T47D (cell line): Measurements from ENCODE around the gene CUBN.

Experiments
- DNase-seq, 2 experiments: peaks; one replicate each; pipeline versions ENCODE4 v3.0.0 to v3.0.0-alpha.2; 2011 to 2012; ENCODE audit warnings: low read depth in 1 of 2, low spot score in 1 of 2
- JUND ChIP-seq: IDR thresholded peaks from 2 replicates; pipeline ENCODE4 v1.6.1; 2012; ENCODE audit warnings: low read depth
- in situ Hi-C: cut with HindIII; loops from 2 replicates; pipeline ENCODE4 v1.10.0; 2016; ENCODE audit warnings: low sequenced_read_pairs, low pct_unique_long_range_greater_than_20kb

CUBN gene

DNA sequence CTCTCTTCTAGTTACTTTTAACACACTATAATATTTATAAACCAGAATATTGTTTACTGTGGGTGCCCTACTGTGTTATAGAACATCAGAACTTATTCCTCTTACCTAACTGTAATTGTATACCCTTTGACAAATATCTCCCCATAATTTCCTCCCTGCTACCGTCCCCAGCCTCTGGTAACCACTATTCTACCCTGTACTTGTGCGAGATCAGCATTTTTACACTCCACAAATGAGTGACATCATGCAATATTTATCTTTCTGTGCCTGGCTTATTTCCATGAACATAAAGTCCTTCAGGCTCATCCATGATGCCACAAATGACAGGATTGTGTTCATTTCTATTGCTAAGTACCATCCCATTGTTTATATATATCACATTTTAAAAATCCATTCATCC, 172.6 kb downstream of the CUBN start:
- no peak for TF ChIP-seq JUND
- in situ Hi-C loops: no loop called here
- DNase-seq: no peak

DNA sequence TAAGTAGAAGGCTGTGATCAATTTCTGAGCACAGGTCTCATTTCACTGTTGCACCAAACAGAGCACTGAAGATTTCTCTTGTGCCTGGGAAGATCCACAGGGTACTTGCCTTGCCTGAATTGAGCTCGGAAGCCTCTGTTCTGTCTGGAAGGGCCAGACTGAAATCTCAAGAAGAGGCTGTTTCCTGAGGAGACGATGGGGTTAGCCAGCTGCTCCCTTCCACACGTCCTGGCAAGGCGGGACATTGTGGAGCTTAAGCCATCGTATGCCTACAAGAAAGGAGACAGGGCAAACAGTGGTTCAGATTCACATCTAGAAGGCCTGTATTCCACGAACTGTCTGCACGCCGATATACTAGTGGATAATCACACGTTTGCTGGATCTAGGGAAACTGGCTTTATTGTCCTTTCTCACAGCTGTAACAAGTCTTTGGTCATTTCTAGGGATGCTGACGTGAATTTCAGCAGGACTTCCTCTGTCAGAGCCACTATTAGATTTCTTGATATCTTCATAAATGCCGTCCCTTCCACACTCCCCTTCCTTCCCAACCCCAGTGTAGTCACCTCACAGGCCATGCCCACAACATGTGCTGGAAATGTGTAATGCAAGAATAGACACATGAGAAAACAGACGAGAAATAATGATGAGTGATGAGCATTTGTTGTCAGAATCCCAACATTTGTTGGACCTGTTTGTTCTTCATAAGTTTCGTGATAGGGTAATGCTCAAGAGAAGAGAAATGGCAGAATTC, 175.2 kb downstream of the CUBN start:
- DNase-seq: no peak
- TF ChIP-seq JUND: no peak
- in situ Hi-C loops: no loop called here

DNA sequence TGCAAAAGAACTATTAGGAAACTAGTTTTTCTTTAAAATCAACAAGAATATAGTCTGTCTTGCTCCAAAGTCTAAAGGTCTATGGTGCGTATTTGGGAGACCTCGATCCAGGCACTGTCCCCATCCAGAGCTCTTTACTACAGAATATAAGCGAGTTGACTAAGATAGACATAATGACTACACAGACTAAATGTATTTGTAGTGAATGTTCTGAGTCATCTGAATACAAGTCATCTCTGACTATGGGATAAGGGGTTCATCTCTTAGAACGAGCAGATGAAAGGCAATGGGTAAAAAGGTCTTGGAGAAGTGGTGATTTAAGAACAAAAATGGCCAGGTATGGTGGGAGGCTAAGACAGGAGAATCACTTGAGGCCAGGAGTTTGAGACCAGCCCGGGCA, 176.3 kb downstream of the CUBN start:
- TF ChIP-seq JUND: no peak
- no peak for DNase-seq
- in situ Hi-C loops: no loop called here

DNA sequence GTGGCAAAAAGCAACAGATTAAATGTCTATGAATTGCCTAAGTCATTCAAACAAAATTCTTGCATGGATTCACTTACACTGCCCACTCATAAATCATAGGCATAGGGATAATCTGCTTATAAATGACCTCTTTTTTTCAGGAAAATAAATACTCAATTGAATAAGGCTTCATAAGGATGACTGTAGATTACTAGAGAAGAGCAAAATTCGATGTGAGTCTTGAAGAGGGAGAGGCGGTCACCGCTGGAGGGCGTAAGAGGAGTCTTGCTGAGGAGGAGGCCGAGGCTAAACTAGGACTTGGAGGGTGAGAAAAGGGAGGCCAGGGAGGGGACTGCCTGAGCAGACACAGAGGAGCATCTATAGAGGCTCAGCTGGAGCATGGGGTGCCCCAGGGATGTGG, 177.0 kb downstream of the CUBN start:
- DNase-seq: peak in 1 of 2 experiments; percentile 16
- in situ Hi-C loops: no loop called here
- TF ChIP-seq JUND: no peak

DNA sequence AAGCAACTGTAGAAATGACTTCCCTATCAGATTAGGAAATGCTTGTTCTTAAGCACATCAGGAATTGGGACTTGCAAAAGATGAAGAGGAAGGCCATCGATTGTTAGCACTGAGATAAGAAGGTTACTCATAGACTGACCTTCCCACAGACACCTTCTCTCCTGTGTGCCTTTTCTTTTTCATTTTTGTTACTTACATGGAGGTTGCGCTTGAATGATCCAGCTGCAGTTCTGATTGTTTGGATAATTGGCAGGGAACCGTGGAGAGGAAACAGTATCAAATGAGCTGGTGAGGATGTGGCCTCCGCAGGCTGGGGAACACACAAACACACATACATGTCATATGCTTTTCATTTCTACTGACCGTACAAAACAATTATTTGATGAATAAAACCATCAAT, 177.5 kb downstream of the CUBN start:
- no peak for DNase-seq
- TF ChIP-seq JUND: no peak
- in situ Hi-C loops: no loop called here

DNA sequence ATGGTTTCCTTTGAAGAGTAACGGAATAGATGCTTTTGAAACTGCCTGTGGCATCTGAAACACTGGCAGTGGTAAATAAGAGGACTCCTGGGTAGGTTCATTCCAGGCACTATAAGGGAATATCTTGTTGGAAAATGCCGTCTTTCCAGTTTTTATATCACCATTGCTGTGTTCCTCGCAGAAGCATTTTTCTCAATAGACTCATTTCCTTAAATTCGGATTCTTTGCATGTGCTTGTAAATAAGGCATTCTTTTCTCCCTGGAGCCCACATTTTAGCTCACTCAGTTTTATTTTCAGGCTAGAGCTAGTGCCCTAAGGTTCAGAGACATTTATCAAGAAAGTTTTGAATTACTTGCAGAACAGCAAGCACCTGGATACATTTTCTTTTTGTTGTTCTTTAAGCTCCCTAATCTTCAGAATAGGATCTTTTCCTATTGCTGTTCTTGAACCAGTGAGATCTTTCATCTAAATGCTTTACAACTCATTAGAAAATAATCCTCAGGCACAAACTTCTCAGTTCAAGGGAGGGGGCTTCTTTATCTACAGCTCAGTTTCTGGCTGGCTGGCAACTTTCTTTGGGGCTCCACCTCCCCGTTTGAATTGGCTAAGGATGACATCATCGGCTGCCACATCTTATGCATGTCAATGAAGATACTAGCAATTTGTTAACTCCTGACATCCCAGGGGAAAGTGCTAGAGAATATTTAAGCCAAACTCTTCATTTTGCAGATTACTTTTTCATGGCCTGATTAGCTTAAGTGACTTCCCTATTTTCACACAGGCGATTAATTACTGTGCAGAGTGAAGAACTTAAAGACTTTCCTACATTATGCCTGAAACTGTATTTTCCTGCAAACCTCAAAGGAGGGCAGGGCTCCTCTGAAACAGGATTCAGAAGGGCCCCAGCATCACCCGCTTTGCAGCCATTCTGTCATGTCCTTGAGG, 178.7 kb downstream of the CUBN start:
- no peak for TF ChIP-seq JUND
- no peak for DNase-seq
- in situ Hi-C loops: no loop called here

DNA sequence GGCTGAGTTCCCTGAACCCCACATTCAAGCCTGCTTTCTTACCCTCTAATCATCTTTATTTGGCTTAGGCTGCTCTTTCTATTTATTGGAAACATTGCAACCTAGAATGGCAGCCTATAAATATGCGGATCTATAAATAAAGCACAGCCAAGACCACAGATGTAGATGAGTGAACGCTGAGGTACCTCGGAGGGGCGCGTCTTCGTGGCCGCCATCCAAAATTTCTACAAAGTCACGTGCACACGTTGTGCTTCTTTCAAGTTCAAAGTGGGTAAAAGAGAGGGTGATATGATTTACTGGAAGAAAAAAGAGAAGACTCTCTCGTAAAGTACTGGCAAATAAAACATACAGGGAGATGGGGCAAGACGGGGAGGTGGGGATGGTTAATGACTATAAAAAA, 179.8 kb downstream of the CUBN start:
- no peak for TF ChIP-seq JUND
- in situ Hi-C loops: no loop called here
- DNase-seq: no peak

DNA sequence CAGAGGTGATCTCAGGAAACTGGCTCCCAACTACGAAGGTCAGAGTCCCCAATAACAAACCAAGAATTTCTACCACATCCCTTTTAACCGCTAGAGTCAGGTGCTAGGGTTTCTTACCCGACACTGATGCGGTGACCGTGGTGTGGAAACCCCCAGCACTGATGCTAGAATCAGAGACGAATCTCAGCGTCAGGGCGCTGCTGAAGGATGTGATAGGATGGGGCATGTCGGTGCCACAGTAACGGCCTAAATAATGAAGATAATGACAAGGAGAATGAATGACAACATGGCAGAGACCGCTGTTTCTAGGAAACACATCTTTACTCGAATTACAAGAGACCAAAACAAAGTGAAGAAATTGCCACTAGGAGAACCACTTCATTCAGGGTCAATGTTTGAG, 181.2 kb downstream of the CUBN start:
- DNase-seq: no peak
- no peak for TF ChIP-seq JUND
- in situ Hi-C loops: no loop called here

DNA sequence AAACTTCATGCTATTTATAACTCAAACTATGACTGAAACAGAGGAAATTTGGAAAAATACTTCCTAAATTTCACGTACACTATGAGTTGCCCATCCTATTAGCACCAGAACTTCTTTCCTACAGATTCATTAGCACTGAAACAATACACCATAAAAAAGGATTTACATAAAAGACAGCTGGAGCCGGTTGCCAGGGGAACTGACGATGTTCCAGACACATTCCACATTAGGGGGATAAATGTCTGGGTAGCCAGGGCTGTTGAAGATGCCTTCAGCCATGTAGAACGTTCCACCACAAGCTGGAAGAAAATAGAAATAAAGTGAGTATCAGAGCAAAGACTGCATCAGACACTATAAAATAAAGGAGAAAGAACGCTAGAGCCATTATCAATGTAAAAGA, 182.5 kb downstream of the CUBN start:
- no peak for TF ChIP-seq JUND
- DNase-seq: no peak
- in situ Hi-C loops: no loop called here

DNA sequence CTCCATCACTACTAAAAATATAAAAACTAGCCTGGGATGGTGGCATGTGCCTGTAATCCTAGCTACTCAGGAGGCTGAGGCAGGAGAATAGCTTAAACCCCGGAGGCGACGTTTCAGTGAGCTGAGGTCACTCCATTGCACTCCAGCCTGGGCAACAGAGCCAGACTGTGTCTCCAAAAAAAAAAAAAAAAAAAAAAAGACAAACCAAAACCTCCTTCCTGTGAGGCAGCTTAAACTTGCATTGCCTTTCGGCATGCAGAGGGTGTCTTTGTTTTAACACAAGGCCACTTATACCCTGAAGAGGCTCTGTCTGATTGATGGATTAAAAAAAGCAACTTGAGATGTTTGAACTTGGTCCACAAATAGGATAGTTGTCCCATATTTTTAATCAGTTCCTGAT, 184.0 kb downstream of the CUBN start:
- in situ Hi-C loops: no loop called here
- TF ChIP-seq JUND: no peak

DNA sequence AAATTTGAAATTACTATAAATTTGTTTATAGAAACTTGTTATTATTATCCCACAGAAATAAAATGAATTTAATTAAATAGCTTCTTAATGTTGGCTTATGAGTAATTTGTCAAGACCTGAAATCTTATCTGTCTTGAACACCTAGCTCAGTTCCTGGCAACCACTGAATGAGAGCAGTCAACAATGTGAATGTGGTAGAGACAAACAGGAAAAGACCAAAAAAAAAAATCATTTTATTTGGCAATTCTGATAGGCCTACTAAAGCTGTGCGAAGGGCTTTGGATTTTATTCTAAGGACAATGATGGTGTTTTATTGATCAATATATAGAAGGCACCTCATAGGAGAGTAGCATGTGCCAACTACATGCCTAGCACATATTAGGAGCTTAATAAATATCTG, 184.6 kb downstream of the CUBN start:
- no peak for DNase-seq
- in situ Hi-C loops: no loop called here
- no peak for TF ChIP-seq JUND

More for the DNA sequence above, 184.0 kb downstream of the CUBN start:
- no peak for DNase-seq

DNA sequence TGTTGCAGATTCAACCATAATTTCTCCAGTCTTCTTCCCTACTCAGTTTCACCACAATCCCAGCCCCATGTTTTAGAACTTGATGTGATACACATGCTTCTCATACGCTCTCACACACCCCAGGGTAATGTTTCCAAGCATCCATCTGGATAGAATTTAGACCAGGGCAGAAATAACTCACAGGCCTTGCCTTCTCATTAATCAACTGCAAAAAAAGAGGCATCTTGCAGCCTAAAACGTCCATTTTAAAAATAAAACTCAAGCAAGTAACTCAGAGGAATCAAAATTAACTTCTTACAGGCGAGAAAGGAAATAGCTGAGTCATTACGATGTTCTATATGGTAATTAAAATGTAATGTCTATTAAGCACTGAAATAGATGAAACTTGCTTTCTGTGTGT, 185.2 kb downstream of the CUBN start:
- no peak for DNase-seq
- no peak for TF ChIP-seq JUND
- in situ Hi-C loops: no loop called here
